Effector memory CD4-positive, alpha-beta T cell (primary cell): Measurements from ENCODE around the gene MAP2K7.
A peak's percentile ranks its signal among the peaks of the same experiment; 100 is the strongest.

Source experiments
- DNase-seq, 3 donors: peaks; one replicate each; pipeline ENCODE4 v3.0.0-alpha.2; 2020
- H3K27ac ChIP-seq: 2 replicates; pipeline ENCODE4 v1.7.0; 2013; ENCODE audit warnings: mild to moderate bottlenecking, low read length, moderate library complexity; ENCODE audit not compliant: insufficient read depth, poor library complexity, severe bottlenecking
- H3K27me3 ChIP-seq: replicated peaks from 2 replicates; pipeline ENCODE4 v1.7.0; 2013; ENCODE audit warnings: mild to moderate bottlenecking, low read length; ENCODE audit not compliant: insufficient read depth, control insufficient read depth, poor library complexity, severe bottlenecking
- H3K36me3 ChIP-seq: 2 replicates; pipeline ENCODE4 v1.7.0; 2013; ENCODE audit warnings: mild to moderate bottlenecking, low read length, moderate library complexity; ENCODE audit not compliant: control insufficient read depth, insufficient read depth
- H3K4me1 ChIP-seq: 2 replicates; pipeline ENCODE4 v1.7.0; 2013; ENCODE audit warnings: low read length, mild to moderate bottlenecking; ENCODE audit not compliant: control insufficient read depth, insufficient read depth, poor library complexity, severe bottlenecking
- H3K4me3 ChIP-seq: 2 replicates; pipeline ENCODE4 v1.7.0; 2013; ENCODE audit warnings: low read length, low read depth, mild to moderate bottlenecking; ENCODE audit not compliant: insufficient read depth, poor library complexity, severe bottlenecking
- H3K9me3 ChIP-seq: 2 replicates; pipeline ENCODE4 v1.7.0; 2013; ENCODE audit warnings: mild to moderate bottlenecking, low read length, moderate library complexity; ENCODE audit not compliant: control insufficient read depth

Gene MAP2K7

GRCh38 chr19:7867092-7867844 is 36.4 kb upstream of the MAP2K7 start:
- Histone ChIP-seq H3K36me3 (no peaks in the 10 kb centered on the region), H3K4me1 (peaks cover 37% of the 10 kb centered on the region), H3K27ac (no peak overlapping the region), H3K9me3 (no peaks in the 10 kb centered on the region), H3K27me3 (peaks cover 2% of the 10 kb centered on the region), H3K4me3 (no peak overlapping the region)
- no peak for DNase-seq

DNA sequence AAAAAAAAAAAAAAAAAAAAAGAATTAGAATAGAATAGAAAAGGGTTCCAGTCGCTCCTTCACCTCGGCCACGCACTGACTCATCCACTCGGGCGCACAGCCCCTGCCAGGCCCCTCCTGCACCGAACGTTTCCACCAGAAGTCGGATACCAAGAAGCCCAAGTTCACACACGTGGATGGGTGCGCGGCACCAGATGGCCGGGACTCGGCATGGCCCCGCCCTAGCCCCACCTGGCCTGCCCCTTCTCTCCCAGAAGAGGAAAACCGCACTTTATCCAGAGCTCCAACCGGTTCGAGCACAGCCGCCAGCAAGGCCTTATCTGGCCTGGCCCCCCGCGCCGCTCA is 35.4 kb upstream of the MAP2K7 start:
- H3K36me3 ChIP-seq: no peaks in the 10 kb centered on the region
- H3K9me3 ChIP-seq: no peaks in the 10 kb centered on the region
- H3K4me3 ChIP-seq: peak overlapping the region; percentile 48
- DNase-seq: no peak
- H3K27me3 ChIP-seq: peaks cover 12% of the 10 kb centered on the region
- peaks cover 40% of the 10 kb centered on the region for H3K4me1 ChIP-seq
- peak overlapping the region; percentile 67 for H3K27ac ChIP-seq

DNA sequence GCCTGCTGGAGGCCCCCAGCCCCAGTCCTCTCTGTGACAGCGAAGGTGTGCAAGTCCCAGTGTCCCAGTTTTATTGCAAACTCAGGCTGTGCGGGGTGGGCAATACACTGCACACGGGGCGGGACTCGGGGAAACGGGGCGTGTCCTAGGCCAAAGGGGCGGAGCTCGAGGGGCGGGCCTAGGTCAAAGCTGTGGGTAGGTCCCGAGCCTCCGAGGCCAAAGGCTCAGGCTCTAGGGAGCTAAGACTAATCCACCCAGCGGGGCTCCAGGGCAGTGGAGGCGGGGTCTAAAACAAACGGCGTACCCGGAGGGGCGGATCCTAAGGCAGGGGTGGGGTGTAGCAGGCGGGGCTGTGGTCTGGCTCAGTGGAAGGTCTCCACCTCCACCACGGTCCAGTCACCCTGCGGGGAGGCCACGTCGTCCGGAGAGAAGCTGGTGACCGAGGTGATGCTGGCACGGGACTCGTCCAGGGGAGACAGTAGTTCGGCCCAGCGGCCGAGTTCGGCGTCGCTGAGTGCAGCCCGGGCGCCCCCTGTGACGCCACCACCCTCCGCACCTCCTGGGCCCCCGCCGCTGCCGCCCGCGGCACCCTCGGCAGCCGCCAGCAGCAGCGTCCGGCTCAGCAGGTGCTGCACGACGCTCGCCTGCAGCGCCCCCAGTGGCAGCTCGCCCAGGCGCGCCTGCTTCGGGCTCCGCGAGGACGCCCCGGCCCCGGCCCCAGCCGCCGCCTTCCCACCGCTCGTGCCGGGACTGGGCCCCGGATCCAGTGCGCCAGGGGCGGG is 34.8 kb upstream of the MAP2K7 start:
- H3K4me1 ChIP-seq: peaks cover 45% of the 10 kb centered on the region
- no peaks in the 10 kb centered on the region for H3K9me3 ChIP-seq
- H3K36me3 ChIP-seq: no peaks in the 10 kb centered on the region
- peaks cover 17% of the 10 kb centered on the region for H3K27me3 ChIP-seq
- peak overlapping the region; percentile 48 for H3K4me3 ChIP-seq
- DNase-seq: peak; percentile 67 to 76 (median 73)
- H3K27ac ChIP-seq: peak overlapping the region; percentile 67

- DNase-seq: peak; percentile 73 to 79 (median 75)
- peaks cover 19% of the 10 kb centered on the region for H3K27me3 ChIP-seq
- H3K9me3 ChIP-seq: no peaks in the 10 kb centered on the region
- H3K36me3 ChIP-seq: no peaks in the 10 kb centered on the region
- H3K27ac ChIP-seq: peak overlapping the region; percentile 42
- H3K4me1 ChIP-seq: peaks cover 50% of the 10 kb centered on the region
- H3K4me3 ChIP-seq: peak overlapping the region; percentile 48
Observed at GRCh38 chr19:7869453-7869909, 34.2 kb upstream of the MAP2K7 start.

DNA sequence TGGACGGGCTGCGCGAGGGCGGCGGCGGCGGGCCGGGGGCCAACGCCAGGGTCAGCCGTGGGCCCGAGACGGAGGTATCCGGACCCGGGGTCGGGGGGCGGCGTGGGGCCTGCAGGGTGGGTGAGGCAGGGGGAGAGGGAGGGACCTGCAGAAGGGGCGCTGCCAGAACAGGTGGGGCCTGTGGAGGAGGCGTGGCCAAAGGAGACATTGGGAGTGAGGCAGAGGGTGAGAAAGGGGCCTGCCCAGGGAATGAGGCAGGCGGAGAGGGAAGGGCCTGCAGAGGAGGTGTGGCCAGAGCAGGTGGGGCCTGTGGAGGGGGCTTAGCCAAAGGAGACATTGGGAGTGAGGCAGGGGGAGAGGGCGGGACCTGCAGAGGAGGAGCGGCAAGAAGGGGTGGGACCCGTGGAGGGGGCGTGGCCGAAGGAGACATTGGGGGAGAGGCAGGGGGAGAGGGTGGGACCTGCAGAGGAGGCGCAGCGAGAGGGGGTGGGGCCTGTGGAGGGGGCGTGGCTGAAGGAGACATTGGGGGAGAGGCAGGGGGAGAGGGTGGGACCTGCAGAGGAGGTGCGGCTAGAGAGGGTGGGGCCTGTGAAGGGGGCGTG is 33.7 kb upstream of the MAP2K7 start:
- peak overlapping the region; percentile 48 for H3K4me3 ChIP-seq
- peak; percentile 42 to 51 (median 47) for DNase-seq
- peaks cover 52% of the 10 kb centered on the region for H3K4me1 ChIP-seq

DNA sequence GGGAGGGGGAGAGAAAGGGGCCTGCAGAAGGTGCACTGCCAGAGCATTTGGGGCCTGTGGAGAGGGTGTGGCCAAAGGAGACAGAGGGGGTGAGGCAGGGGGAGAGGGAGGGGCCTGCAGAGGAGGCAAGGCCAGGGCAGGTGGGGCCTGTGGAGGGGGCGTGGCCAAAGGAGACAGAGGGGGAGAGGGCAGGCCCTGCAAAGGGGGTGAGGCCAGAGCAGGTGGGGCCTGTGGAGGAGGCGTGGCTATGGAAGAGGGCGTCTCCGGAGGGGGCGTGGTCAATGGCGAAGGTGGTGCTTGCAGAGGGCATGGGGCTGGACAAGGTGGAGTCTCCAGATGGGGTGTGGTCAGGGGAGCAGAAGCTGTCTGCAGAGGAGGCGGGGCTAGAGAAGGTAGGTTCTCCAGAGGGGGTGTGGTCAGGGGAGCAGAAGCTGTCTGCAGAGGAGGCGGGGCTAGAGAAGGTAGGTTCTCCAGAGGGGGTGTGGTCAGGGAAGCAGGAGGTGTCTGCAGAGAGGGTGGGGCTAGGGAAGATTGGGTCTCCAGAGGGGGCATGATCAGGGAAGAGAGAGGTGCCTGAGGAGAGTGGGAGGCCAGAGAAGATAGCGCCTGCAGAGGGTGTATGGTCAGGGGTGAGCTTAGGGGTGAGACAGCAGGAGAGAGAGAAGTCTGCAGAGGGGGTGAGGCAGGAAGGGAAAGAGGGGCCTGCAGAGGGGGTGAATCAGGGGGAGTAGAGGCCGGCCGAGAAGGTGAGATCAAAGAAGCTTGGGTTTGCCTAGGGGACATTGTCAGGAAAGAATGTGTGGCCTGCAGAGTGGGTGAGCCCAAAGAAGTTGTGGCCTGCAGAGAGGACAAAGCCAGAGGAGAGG is 32.9 kb upstream of the MAP2K7 start:
- H3K4me3 ChIP-seq: no peak overlapping the region
- no peaks in the 10 kb centered on the region for H3K36me3 ChIP-seq
- no peak overlapping the region for H3K27ac ChIP-seq
- no peaks in the 10 kb centered on the region for H3K9me3 ChIP-seq
- H3K4me1 ChIP-seq: peaks cover 46% of the 10 kb centered on the region
- DNase-seq: peak; percentile 30 to 48 (median 38)
- H3K27me3 ChIP-seq: peaks cover 19% of the 10 kb centered on the region

More for the DNA sequence above, 33.7 kb upstream of the MAP2K7 start:
- Histone ChIP-seq H3K27me3 (peaks cover 19% of the 10 kb centered on the region), H3K36me3 (no peaks in the 10 kb centered on the region), H3K9me3 (no peaks in the 10 kb centered on the region), H3K27ac (peak overlapping the region; percentile 42)

DNA sequence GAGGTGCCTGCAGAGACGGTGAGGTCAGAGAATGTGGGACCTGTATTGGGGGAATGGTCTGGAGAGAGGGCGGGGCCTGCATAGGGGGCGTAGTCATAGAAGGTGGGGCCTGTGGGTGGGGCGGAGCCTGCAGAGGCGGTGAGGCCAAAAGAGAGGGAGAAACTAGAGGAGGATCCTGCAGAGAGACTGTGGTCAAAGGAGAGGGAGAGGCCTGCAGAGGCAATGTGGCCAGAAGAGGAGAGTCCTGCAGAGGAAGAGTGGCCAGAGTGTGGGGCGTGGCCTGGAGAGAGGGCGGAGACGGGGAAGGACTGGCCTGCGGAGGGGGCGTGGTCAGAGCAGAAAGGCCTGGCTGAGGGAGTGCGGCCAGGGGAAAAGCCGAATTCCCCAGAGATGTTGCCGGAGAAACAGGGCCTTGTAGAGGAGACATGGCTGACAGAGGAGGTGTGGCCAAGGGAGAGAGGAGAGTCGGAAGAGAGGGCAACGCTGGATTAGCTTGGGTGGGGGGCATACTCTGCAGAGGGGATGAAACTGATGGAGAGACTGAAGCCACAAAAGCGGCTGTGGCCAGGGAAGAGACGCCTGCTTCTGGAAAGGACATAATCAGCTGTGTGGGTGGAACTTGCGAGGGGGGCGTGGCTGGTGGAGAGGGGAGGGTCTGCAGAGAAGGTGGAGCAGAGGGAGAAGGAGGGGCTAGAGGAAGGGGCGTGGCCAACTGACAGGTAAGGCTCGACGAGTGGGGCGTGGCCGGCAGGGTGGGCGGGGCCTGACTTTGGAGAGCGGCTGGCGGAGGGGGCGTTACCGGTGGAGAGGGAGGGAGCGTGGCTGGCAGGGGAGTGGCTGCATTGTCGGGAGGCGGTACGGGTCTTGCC is 32.0 kb upstream of the MAP2K7 start:
- peaks cover 46% of the 10 kb centered on the region for H3K4me1 ChIP-seq
- peak; percentile 71 to 86 (median 81) for DNase-seq
- no peaks in the 10 kb centered on the region for H3K9me3 ChIP-seq
- H3K27me3 ChIP-seq: peaks cover 19% of the 10 kb centered on the region
- no peak overlapping the region for H3K27ac ChIP-seq
- H3K36me3 ChIP-seq: no peaks in the 10 kb centered on the region
- no peak overlapping the region for H3K4me3 ChIP-seq

GRCh38 chr19:7872306-7873204 is 31.1 kb upstream of the MAP2K7 start:
- DNase-seq: no peak
- peaks cover 19% of the 10 kb centered on the region for H3K27me3 ChIP-seq
- no peak overlapping the region for H3K27ac ChIP-seq
- H3K4me1 ChIP-seq: peaks cover 46% of the 10 kb centered on the region
- H3K9me3 ChIP-seq: no peaks in the 10 kb centered on the region
- no peak overlapping the region for H3K4me3 ChIP-seq
- no peaks in the 10 kb centered on the region for H3K36me3 ChIP-seq
